ENCODE data around the gene BRINP2.
A peak's percentile ranks its signal among the peaks of the same experiment; 100 is the strongest.

Gene BRINP2

GRCh38 chr1:177170756-177171535 is at the start of gene BRINP2:
Gene BRINP2 (plus strand): TSS chr1:177170958. CDS start chr1:177229877, 58,919 bp downstream.
- DNase-seq (ENCODE audit: low read depth, low spot score): no peak
- Histone ChIP-seq H3K27ac (no peak within 1 kb of the TSS), H3K9ac (ENCODE audit: insufficient read length) (no peak within 1 kb of the TSS), H3K9me3 (ENCODE audit: low read depth, low read length) (no peaks in the 10 kb centered on the region), H3K4me3 (peak within 1 kb of the TSS; percentile 54), H3K36me3 (ENCODE audit: insufficient read depth, low read length) (no peaks in the 10 kb centered on the region)
- no peak for TF ChIP-seq POLR2AphosphoS5 (IDR thresholded peaks at IDR 0.05; ENCODE audit: borderline replicate concordance, low read depth, low read length)
- no peak for TF ChIP-seq EZH2 (IDR thresholded peaks at IDR 0.05)
- no peak for TF ChIP-seq FOXP2 (optimal IDR thresholded peaks at IDR 0.05; ENCODE audit: control extremely low read depth, extremely low read length, insufficient read depth)

GRCh38 chr1:177122461-177123251 is 48.1 kb upstream of the BRINP2 start:
- Histone ChIP-seq H3K36me3 (ENCODE audit: insufficient read depth, low read length) (no peaks in the 10 kb centered on the region), H3K9ac (ENCODE audit: insufficient read length) (no peak overlapping the region), H3K4me3 (no peak overlapping the region), H3K27ac (no peak overlapping the region), H3K9me3 (ENCODE audit: low read depth, low read length) (no peaks in the 10 kb centered on the region)
- TF ChIP-seq EZH2 (IDR thresholded peaks at IDR 0.05) (no peak), POLR2AphosphoS5 (IDR thresholded peaks at IDR 0.05; ENCODE audit: borderline replicate concordance, low read depth, low read length) (no peak), FOXP2 (optimal IDR thresholded peaks at IDR 0.05; ENCODE audit: control extremely low read depth, extremely low read length, insufficient read depth) (no peak)
- no peak for DNase-seq (ENCODE audit: low read depth, low spot score)

DNA sequence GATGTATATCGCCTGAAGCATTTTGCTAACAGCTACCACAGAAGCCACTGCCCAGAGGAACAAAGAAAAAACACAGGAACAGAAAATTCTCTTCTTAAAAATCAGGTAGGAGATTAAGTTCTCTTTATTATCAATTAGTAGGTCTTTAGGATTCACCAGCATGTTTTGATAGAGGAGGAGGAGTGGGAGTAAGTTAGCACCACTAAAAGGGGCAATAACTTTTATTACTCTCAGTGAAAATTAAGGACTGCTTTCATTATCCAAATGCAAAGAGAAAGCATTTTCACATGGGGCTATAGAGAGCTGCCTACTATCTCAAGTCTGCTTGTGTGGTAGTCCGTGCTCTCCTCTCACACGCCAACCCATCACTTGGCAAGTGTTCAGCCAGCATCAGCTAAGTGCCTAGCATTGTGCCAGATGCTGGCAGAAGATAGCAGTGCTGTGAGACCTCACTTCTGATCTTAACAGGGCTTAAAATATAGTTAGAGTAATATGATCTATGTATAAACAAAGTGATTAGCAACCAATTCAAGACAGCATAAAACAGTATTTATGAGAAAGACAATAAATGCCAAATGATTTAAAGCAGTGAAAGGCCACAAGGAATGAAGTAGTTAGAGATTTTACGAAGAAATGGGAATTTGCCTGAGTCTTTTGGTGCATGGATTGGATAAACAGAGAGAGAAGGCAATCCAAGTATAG is 46.0 kb upstream of the BRINP2 start:
- no peak for DNase-seq (ENCODE audit: low read depth, low spot score)
- no peak overlapping the region for H3K4me3 ChIP-seq
- no peaks in the 10 kb centered on the region for H3K9me3 ChIP-seq (ENCODE audit: low read depth, low read length)
- H3K9ac ChIP-seq (ENCODE audit: insufficient read length): no peak overlapping the region
- H3K36me3 ChIP-seq (ENCODE audit: insufficient read depth, low read length): no peaks in the 10 kb centered on the region
- no peak overlapping the region for H3K27ac ChIP-seq
- no peak for TF ChIP-seq FOXP2 (optimal IDR thresholded peaks at IDR 0.05; ENCODE audit: control extremely low read depth, extremely low read length, insufficient read depth)
- TF ChIP-seq EZH2 (IDR thresholded peaks at IDR 0.05): no peak
- no peak for TF ChIP-seq POLR2AphosphoS5 (IDR thresholded peaks at IDR 0.05; ENCODE audit: borderline replicate concordance, low read depth, low read length)

- Histone ChIP-seq H3K27ac (no peak overlapping the region), H3K9ac (ENCODE audit: insufficient read length) (no peak overlapping the region), H3K36me3 (ENCODE audit: insufficient read depth, low read length) (no peaks in the 10 kb centered on the region), H3K9me3 (ENCODE audit: low read depth, low read length) (no peaks in the 10 kb centered on the region), H3K4me3 (no peak overlapping the region)
- TF ChIP-seq POLR2AphosphoS5 (IDR thresholded peaks at IDR 0.05; ENCODE audit: borderline replicate concordance, low read depth, low read length) (no peak), EZH2 (IDR thresholded peaks at IDR 0.05) (no peak), FOXP2 (optimal IDR thresholded peaks at IDR 0.05; ENCODE audit: control extremely low read depth, extremely low read length, insufficient read depth) (no peak)
- no peak for DNase-seq (ENCODE audit: low read depth, low spot score)
Observed at GRCh38 chr1:177126267-177126666, 44.5 kb upstream of the BRINP2 start.

DNA sequence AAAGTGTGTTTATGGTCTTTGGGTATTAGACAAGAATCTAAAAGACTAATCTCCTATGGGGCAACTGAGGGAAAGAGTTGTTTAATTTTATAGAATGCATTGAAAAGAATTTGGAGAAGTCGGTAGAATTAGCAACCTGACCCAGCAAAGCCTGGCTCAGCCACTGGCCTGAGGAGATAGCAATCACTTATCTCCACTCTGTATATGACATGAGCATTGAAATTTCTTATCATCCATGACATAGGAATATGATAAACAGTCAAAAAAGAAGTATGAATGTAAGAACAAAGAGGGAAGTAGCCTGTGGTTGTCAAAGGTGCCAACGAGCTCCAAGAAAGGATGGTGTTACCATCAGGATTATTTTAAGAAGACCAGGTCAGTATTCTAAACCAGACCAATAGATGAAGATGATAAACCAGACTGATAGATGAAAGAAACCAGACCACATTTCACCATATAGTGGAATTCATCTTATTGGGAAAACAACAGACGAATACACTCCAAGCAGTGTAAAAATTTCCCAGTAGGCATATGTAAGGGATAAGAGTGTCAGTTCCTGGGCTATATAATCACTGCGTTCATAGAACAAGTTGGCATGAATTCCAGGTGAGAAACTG is 42.0 kb upstream of the BRINP2 start:
- TF ChIP-seq FOXP2 (optimal IDR thresholded peaks at IDR 0.05; ENCODE audit: control extremely low read depth, extremely low read length, insufficient read depth): no peak
- no peak for TF ChIP-seq POLR2AphosphoS5 (IDR thresholded peaks at IDR 0.05; ENCODE audit: borderline replicate concordance, low read depth, low read length)
- TF ChIP-seq EZH2 (IDR thresholded peaks at IDR 0.05): no peak
- DNase-seq (ENCODE audit: low read depth, low spot score): no peak

GRCh38 chr1:177130451-177130945 is 40.3 kb upstream of the BRINP2 start:
- H3K27ac ChIP-seq: no peak overlapping the region
- no peak overlapping the region for H3K4me3 ChIP-seq
- DNase-seq (ENCODE audit: low read depth, low spot score): no peak
- no peak overlapping the region for H3K9ac ChIP-seq (ENCODE audit: insufficient read length)
- H3K36me3 ChIP-seq (ENCODE audit: insufficient read depth, low read length): no peaks in the 10 kb centered on the region
- H3K9me3 ChIP-seq (ENCODE audit: low read depth, low read length): no peaks in the 10 kb centered on the region
- no peak for TF ChIP-seq EZH2 (IDR thresholded peaks at IDR 0.05)

More for the DNA sequence above, 42.0 kb upstream of the BRINP2 start:
- Histone ChIP-seq H3K36me3 (ENCODE audit: insufficient read depth, low read length) (no peaks in the 10 kb centered on the region), H3K9me3 (ENCODE audit: low read depth, low read length) (no peaks in the 10 kb centered on the region), H3K4me3 (no peak overlapping the region), H3K9ac (ENCODE audit: insufficient read length) (no peak overlapping the region), H3K27ac (no peak overlapping the region)

GRCh38 chr1:177131723-177132122 is 39.0 kb upstream of the BRINP2 start:
- Histone ChIP-seq H3K27ac (no peak overlapping the region), H3K36me3 (ENCODE audit: insufficient read depth, low read length) (no peaks in the 10 kb centered on the region), H3K9me3 (ENCODE audit: low read depth, low read length) (no peaks in the 10 kb centered on the region), H3K9ac (ENCODE audit: insufficient read length) (no peak overlapping the region), H3K4me3 (no peak overlapping the region)
- no peak for DNase-seq (ENCODE audit: low read depth, low spot score)
- TF ChIP-seq FOXP2 (optimal IDR thresholded peaks at IDR 0.05; ENCODE audit: control extremely low read depth, extremely low read length, insufficient read depth): no peak
- TF ChIP-seq POLR2AphosphoS5 (IDR thresholded peaks at IDR 0.05; ENCODE audit: borderline replicate concordance, low read depth, low read length): no peak
- TF ChIP-seq EZH2 (IDR thresholded peaks at IDR 0.05): no peak

DNA sequence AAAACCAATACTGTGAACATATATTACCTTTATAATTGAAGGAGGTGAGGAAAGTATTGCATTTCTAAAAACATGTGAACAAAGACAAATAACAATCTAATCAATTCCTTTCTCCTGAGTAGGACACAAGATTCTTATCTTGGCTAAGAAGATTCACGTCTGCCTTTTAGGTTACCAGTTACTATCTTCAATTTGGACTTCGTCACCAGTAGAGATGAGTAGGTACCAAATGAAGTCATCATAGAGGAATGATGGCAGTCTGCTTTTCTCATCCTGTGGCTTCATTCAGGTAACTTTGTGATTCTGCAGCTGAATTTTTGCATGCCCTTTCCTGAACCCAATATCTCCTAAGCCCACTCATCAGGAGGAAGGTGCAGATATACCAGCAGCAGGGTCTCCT is 38.6 kb upstream of the BRINP2 start:
- DNase-seq (ENCODE audit: low read depth, low spot score): no peak
- Histone ChIP-seq H3K9me3 (ENCODE audit: low read depth, low read length) (no peaks in the 10 kb centered on the region), H3K4me3 (no peak overlapping the region), H3K36me3 (ENCODE audit: insufficient read depth, low read length) (no peaks in the 10 kb centered on the region), H3K27ac (no peak overlapping the region), H3K9ac (ENCODE audit: insufficient read length) (no peak overlapping the region)
- no peak for TF ChIP-seq POLR2AphosphoS5 (IDR thresholded peaks at IDR 0.05; ENCODE audit: borderline replicate concordance, low read depth, low read length)
- TF ChIP-seq EZH2 (IDR thresholded peaks at IDR 0.05): no peak
- TF ChIP-seq FOXP2 (optimal IDR thresholded peaks at IDR 0.05; ENCODE audit: control extremely low read depth, extremely low read length, insufficient read depth): no peak
